ENCODE measurements around the gene PKHD1.

- TF ChIP-seq CTCF (IDR thresholded peaks at IDR 0.05) (no peak), POLR2AphosphoS5 (IDR thresholded peaks at IDR 0.05; ENCODE audit: low read depth, low read length) (no peak), REST (IDR thresholded peaks at IDR 0.05; ENCODE audit: insufficient read depth in 1 of 2, low read depth in 2 of 2, low read length in 1 of 2) (no peak), SIN3A (IDR thresholded peaks at IDR 0.05; ENCODE audit: borderline replicate concordance, insufficient read depth, low read depth, low read length) (no peak), TCF7L2 (IDR thresholded peaks at IDR 0.05; ENCODE audit: low read depth, low read length) (no peak)
Observed at GRCh38 chr6:52024451-52025068, 62.9 kb downstream of the PKHD1 start.
